B cell (primary cell): ENCODE results near the gene SPINDOC. TPM values are rescaled to one million over a fixed set of nuclear protein-coding genes. Genes with fewer than 3 reads are reported as not detected.

Experiments used
- ATAC-seq: fragments of 200-7000 bp; cut with Tn5 transposase; one replicate; pipeline ENCODE4 v1.10.0; 2021; ENCODE audit warnings: low read depth, mild to moderate bottlenecking, moderate number of reproducible peaks, moderate library complexity
- CTCF ChIA-PET: fragments of 350-600 bp; sonication (Branson Sonifier 250); formaldehyde crosslinking; loops from one replicate; lab custom pipeline; 2021; ENCODE audit warnings: antibody characterized with exemption, inconsistent platforms; lab: Charles Lee
- POLR2A ChIA-PET: fragments of 350-600 bp; sonication (Branson Sonifier 250); formaldehyde crosslinking; loops from one replicate; lab custom pipeline; 2021; ENCODE audit warnings: antibody characterized with exemption; lab: Charles Lee
- DNase-seq: peaks from one replicate; pipeline ENCODE4 v3.0.0; 2013
- H2AFZ ChIP-seq: 2 replicates; pipeline ENCODE4 v1.6.1; 2012; ENCODE audit warnings: mild to moderate bottlenecking, low read depth, low read length; ENCODE audit not compliant: insufficient read depth, poor library complexity, severe bottlenecking
- H3K27ac ChIP-seq, 2 donors: 1 replicate in 1 of 2; 2 replicates in 1 of 2; pipeline ENCODE4 v1.5.1; 2012 to 2013; ENCODE audit warnings: low read length in 2 of 2, mild to moderate bottlenecking in 2 of 2, moderate library complexity in 1 of 2
- H3K27me3 ChIP-seq, 4 experiments: fragments of 200-600 bp in 1 of 4; sonication (generic) in 1 of 4; replicated peaks in 1 of 4; 1 replicate in 2 of 4; 2 replicates in 2 of 4; pipeline versions ENCODE4 v1.6.1 to v1.7.0; 2013 to 2016; ENCODE audit warnings: low read length in 3 of 4, mild to moderate bottlenecking in 2 of 4, mixed read lengths in 1 of 4, moderate library complexity in 1 of 4; ENCODE audit not compliant: insufficient read depth in 4 of 4, control insufficient read depth in 3 of 4; ENCODE audit errors: control extremely low read depth in 1 of 4
- H3K36me3 ChIP-seq, 2 experiments: replicated peaks in 1 of 2; 1 replicate in 1 of 2; 2 replicates in 1 of 2; pipeline versions ENCODE4 v1.6.1 to v1.7.1; 2013; ENCODE audit warnings: low read length in 1 of 2; ENCODE audit not compliant: insufficient read depth in 2 of 2, control insufficient read depth in 1 of 2; ENCODE audit errors: control extremely low read depth in 1 of 2, extremely low read depth in 1 of 2
- H3K4me1 ChIP-seq, 2 donors: fragments of 200-600 bp in 1 of 2; sonication (generic) in 1 of 2; 1 replicate in 1 of 2; 2 replicates in 1 of 2; pipeline versions ENCODE4 v1.5.1 to v1.6.1; 2013 to 2017; ENCODE audit warnings: low read length in 2 of 2; ENCODE audit not compliant: control insufficient read depth in 2 of 2, insufficient read depth in 2 of 2
- H3K4me2 ChIP-seq: replicated peaks from 2 replicates; pipeline ENCODE3; 2012; ENCODE audit warnings: mild to moderate bottlenecking, low read depth, low read length; ENCODE audit not compliant: poor library complexity, severe bottlenecking
- H3K4me3 ChIP-seq, 5 experiments: fragments of 200-600 bp in 1 of 5; sonication (generic) in 1 of 5; 1 replicate in 3 of 5; 2 replicates in 2 of 5; pipeline versions ENCODE4 v1.5.1 to v1.7.0; 2011 to 2016; ENCODE audit warnings: low read length in 4 of 5, mild to moderate bottlenecking in 4 of 5, low read depth in 2 of 5, control low read depth in 1 of 5, moderate library complexity in 1 of 5; ENCODE audit not compliant: insufficient read depth in 1 of 5; ENCODE audit errors: control extremely low read depth in 1 of 5, extremely low read depth in 1 of 5
- H3K79me2 ChIP-seq: fragments of 200-600 bp; sonication (generic); one replicate; pipeline ENCODE4 v1.6.0; 2016; ENCODE audit warnings: low read length; ENCODE audit not compliant: control insufficient read depth, insufficient read depth
- H3K9ac ChIP-seq: fragments of 200-600 bp; sonication (generic); 2 replicates; pipeline ENCODE4 v1.6.1; 2017; ENCODE audit warnings: mild to moderate bottlenecking, low read length, moderate library complexity
- H3K9me3 ChIP-seq, 3 donors: one replicate each; pipeline versions ENCODE4 v1.6.1 to v1.7.1; 2013; ENCODE audit warnings: low read length in 2 of 3; ENCODE audit not compliant: control insufficient read depth in 2 of 3, insufficient read depth in 1 of 3; ENCODE audit errors: control extremely low read depth in 1 of 3
- H4K20me1 ChIP-seq: 2 replicates; pipeline ENCODE4 v1.6.0; 2012; ENCODE audit warnings: mild to moderate bottlenecking, low read length; ENCODE audit not compliant: insufficient read depth, control insufficient read depth, poor library complexity, severe bottlenecking
- H3K27ac Mint-ChIP-seq: one replicate; pipeline ENCODE4 v1.8.0; 2021; ENCODE audit warnings: mixed read lengths
- H3K27me3 Mint-ChIP-seq: one replicate; pipeline ENCODE4 v1.8.0; 2021; ENCODE audit warnings: mixed read lengths
- H3K4me1 Mint-ChIP-seq: one replicate; pipeline ENCODE4 v1.8.0; 2021; ENCODE audit warnings: mixed read lengths
- H3K4me3 Mint-ChIP-seq: one replicate; pipeline ENCODE4 v1.8.0; 2021; ENCODE audit warnings: mixed read lengths
- H3K9me3 Mint-ChIP-seq: one replicate; pipeline ENCODE4 v1.8.0; 2022; ENCODE audit warnings: mixed read lengths; ENCODE audit not compliant: insufficient read depth
- CTCF ChIP-seq: fragments of 200-600 bp; IDR thresholded peaks from one replicate; pipeline ENCODE4 v1.8.0; 2022; ENCODE audit warnings: antibody characterized with exemption, mild to moderate bottlenecking
- EZH2 ChIP-seq: IDR thresholded peaks from 2 replicates; pipeline ENCODE4 v1.6.1; 2012; ENCODE audit warnings: borderline replicate concordance, low read depth, mild to moderate bottlenecking, moderate library complexity, low read length; ENCODE audit not compliant: insufficient read depth, poor library complexity, severe bottlenecking
- WGBS: methylation state at CpG from one replicate; pipeline ENCODE4 v1.1.5; 2013; ENCODE audit warnings: missing lambda C conversion rate; ENCODE audit not compliant: insufficient coverage; 5-methylcytosine and 5-hydroxymethylcytosine counted together
- intact Hi-C: fragments of 100-400 bp; cut with micrococcal nuclease; formaldehyde crosslinking; loops from one replicate; pipeline ENCODE4 v1.10.0; 2022
- polyA plus RNA-seq: library from polyadenylated mRNA; depleted of rRNA; stranded (reverse); fragments of >200 nt; gene quantifications from 2 replicates; pipeline ENCODE4 v1.2.3, GENCODE V29; 2012
- total RNA-seq, 2 donors: library from RNA; stranded (reverse); fragments of 120-200 nt in 1 of 2; gene quantifications; 1 replicate in 1 of 2; 2 replicates in 1 of 2; pipeline versions ENCODE4 v1.2.3 to v1.2.4, GENCODE V29; 2013 to 2022

SPINDOC gene
- total and polyA plus RNA-seq, 2 donors (not counting 1 experiment from before 2014, with no cell fraction given), result 10.5 to 23.9 TPM

- Histone ChIP-seq H3K9ac (no peak overlapping the region), H3K79me2 (peaks cover 98% of the 10 kb centered on the region), H4K20me1 (peaks cover 94% of the 10 kb centered on the region), H3K27me3 (no peaks in the 10 kb centered on the region), H3K9me3 (no peaks in the 10 kb centered on the region), H3K36me3 (peaks cover 8 to 58% of the 10 kb centered on the region in 2 experiments), H2AFZ (no peak overlapping the region), H3K4me2 (no peak overlapping the region), H3K4me1 (peaks cover 24 to 32% of the 10 kb centered on the region in 2 donors), H3K4me3 (no peak overlapping the region), H3K27ac (no peak overlapping the region)
- CTCF ChIA-PET, result interaction anchor here (1.1 to 1.7 kb wide), 2 partner anchors 9 to 302 kb away, joined by 3 to 7 read pairs; no protein-coding TSS in a partner anchor
- Mint-ChIP-seq H3K4me3 (no peak overlapping the region), H3K27me3 (no peaks in the 10 kb centered on the region), H3K9me3 (no peaks in the 10 kb centered on the region), H3K4me1 (peaks cover 63% of the 10 kb centered on the region), H3K27ac (no peak overlapping the region)
- intact Hi-C loops, result no loop called here
- TF ChIP-seq EZH2, result no peak
- ATAC-seq, result no peak
- 100% methylated on average over 1 of the region's 6 CpGs for WGBS
- POLR2A ChIA-PET, result no interaction called here
- no peak for DNase-seq
Observed at GRCh38 chr11:63846897-63847296, 33.6 kb downstream of the SPINDOC start.

- Mint-ChIP-seq H3K27ac (peak overlapping the region; percentile 10), H3K4me1 (peaks cover 63% of the 10 kb centered on the region), H3K27me3 (no peaks in the 10 kb centered on the region), H3K9me3 (no peaks in the 10 kb centered on the region), H3K4me3 (no peak overlapping the region)
- Histone ChIP-seq H3K4me1 (peaks cover 24 to 31% of the 10 kb centered on the region in 2 donors), H3K27ac (peak overlapping the region in 1 of 2 donors; percentile 14), H3K36me3 (peaks cover 9 to 53% of the 10 kb centered on the region in 2 experiments), H3K27me3 (no peaks in the 10 kb centered on the region), H3K79me2 (peaks cover 96% of the 10 kb centered on the region), H3K4me2 (no peak overlapping the region), H3K4me3 (no peak overlapping the region), H4K20me1 (peaks cover 94% of the 10 kb centered on the region), H2AFZ (no peak overlapping the region), H3K9ac (no peak overlapping the region), H3K9me3 (no peaks in the 10 kb centered on the region)
- ATAC-seq (no peak), DNase-seq (no peak)
- ChIA-PET CTCF (interaction anchor here (0.9 to 1.7 kb wide), 3 partner anchors 9 to 302 kb away, joined by 3 to 7 read pairs (median 5); no protein-coding TSS in a partner anchor), POLR2A (no interaction called here)
- WGBS, result 100% methylated on average over 3 of the region's 3 CpGs
- TF ChIP-seq EZH2, result no peak
- TF ChIP-seq CTCF, result no peak
- intact Hi-C loops, result no loop called here
Observed at GRCh38 chr11:63847363-63847762, 34.1 kb downstream of the SPINDOC start.
